AML-193 (cell line): ENCODE results near the gene SLC37A1.
A peak's percentile ranks its signal among the peaks of the same experiment; 100 is the strongest.
"Not testable (repeated sequence)": the region's sequence is repeated elsewhere in the genome, so short reads cannot be mapped to it uniquely, and the experiment has no call there.

ENCODE experiments used
- DNase-seq, 2 experiments: peaks; one replicate each; lab custom pipeline; 2025; lab: John Stamatoyannopoulos, UW

SLC37A1 gene

DNA sequence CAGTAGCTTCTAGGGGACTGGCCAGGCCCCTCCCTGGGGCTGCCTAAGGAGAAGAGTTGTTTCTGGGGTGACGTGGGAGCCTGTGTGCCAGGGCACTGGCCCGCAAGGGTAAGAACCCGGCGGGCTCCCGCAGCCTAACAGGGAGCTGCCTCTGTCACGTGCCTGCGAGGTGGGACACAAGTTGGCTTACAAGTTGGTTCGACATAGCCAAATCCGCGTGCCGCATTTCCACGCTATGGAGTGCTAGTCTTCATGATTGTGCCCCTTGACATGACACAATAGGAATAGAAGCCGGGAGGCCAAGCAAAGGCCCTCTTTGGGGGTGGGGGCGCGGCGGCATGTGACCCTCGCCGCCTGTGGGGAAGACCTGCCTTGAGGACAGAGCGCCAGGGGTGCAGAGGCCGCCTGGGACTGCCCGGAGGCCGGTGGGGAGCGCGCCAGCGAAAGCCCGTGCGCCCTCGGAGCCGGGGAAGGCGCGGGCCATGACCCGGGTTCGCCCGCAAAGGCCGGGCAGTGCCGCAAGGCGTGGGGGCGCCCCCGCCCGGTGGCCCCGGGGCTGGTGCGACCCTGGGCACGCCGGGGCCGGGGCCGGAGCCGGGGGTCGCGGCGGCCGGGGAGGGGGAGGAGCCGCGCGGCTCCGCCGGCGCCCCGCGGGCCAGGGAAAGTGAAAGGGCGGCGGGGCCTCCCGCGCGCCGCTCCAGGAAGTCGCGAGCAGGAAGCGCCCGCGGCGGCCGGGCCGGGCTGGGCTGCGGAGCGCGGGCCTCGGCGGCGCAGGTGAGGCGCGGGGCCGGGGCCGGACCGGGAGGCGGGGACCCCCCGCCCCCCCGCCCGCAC lies at the start of gene SLC37A1:
TSS of gene SLC37A1 (plus strand) at position 702 of the 834 bp plus-strand sequence. CDS start 4,603 bp downstream, outside the sequence.
- DNase-seq: no peak

DNA sequence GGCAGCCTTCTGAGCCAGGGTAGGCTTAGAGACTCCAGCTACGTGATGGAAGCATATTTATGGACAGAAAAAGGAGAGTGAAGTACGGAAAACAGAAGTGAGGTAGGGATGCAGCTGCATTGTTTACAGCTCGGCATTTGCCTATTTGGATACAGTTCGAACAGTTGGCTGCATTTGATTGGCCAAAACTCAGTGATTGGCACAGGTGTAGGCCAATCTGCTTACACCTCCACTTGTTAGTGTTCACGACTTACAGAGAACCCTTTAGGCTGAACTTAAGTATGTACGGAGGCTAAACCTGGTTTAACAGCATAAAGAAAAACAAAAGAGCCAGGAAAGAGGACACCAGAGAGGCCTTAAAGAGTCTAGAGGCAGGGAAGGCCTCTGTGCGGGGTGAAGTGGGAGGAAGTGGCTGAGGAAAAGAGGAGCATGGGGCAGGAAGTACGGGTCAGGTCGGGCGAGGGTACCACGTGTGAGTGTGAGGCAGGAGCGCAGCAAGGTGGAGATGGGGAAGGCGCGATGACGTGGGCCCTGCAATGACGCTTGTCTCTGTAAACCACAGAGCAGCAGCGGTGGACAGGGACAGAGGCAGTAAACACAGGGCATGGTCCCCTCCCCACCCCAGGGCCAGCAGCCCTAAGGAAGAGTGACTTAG lies 49.7 kb upstream of the SLC37A1 start:
- DNase-seq: no peak

DNA sequence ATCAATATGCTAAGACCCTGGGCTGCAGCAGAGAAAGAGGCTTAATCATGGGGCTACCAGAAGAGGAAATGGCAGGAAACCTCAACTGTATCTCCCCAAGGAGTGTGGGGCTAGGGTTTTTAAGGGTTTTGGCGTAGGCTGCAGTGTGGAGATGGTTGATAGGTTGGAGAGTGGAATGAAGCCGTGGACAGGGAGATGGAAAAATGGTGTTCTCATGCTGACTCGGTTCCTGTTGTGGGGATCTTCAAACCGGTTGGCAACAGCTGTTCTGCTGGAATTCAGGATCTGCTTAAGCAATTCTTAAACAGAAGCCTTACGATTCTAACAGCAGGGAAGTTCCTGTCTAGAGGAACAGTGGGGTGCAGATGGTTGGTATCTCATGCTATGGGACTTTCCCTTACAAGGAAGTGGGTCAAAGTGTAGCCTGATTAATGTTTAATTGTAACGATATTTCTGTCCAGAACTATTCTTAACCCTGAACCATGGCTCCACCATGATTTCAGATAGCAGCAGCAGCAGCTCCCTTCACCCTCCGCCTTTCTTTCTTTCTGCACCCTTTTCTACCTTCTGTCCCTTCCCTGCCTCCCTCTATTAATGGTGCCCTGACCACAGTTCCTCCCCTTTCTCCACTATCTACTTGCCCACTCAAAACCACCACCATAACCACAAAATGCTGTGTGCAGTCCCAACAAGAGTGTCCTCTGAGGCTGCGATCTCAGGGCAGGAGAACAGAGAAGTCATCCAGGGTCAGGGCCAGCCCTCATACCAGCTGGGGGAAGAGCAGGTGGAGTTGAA lies 48.4 kb upstream of the SLC37A1 start:
- DNase-seq: peak; percentile 52 to 57

DNA sequence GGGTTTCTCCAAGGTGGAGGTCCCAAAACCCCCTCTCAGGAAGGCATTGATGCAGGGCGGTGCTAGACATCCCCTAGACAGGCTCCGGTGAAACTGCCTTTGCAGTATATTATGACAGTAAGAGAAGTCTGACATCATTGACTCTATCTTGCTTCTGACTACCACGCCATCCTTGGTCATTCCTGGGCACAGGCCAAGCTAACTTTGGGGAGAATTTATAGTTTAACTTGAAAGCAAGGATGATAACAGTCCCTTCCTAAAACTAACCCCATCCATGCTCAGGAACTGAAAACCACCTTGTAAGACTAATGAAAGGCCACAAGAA lies 47.9 kb upstream of the SLC37A1 start:
- DNase-seq: no peak

DNA sequence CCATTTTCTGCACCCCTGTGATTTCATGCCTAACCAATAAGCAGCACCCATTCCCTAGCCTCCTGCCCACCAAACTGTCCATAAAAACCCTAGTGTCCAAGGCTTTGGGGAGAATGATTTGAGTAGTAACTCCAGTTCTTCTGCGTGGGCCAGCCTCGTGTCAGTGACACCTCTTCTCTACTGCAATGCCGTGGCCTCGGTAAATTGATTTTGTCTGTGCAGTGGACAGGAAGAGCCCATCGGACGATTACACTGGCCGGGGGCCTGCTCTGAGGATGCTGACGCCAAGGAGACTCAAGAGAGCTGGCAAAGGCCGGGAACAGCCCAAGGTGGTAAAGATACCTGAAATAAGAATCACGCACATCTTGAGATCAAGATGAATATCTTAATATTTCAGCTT lies 47.0 kb upstream of the SLC37A1 start:
- DNase-seq: no peak

DNA sequence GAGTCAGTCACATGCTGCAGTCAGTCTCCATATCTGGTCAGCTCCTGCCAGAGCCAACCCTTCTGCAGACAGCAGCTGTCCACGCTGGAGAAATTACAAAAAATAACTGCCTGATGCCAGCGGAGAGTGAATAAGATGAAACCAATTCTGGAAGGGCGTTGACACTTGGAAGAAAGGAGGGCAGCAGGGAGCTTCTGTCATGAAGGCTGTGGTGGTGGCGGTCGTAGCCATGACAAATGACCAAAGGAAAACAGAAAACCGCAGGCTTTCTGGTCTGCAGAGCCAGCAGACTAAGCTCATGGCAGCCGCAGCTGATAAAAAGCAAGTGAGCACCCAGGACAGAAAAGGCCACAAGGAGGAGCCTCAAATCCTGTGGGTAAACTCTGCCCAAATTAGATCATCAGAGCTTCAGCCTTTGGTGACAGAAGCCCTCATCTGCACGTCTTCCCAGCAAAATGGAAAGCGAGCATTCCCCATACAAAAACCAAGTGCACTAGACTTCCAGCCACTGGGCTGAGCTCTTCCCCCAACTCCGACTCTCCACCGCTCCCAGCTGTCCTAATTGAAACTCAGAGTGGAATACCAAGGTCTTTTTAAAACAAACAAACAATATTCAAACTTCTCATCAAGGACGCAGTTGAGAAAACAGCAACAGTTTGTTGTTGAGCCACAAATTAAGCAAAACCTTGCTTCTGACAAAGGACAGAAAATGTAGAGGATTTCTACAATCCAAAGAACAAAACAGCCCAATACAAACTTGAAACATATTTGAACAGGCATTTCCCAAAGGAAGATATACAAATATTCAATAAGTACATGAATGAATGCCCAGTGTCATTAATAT lies 46.3 kb upstream of the SLC37A1 start:
- DNase-seq: peak; percentile 66 to 79

DNA sequence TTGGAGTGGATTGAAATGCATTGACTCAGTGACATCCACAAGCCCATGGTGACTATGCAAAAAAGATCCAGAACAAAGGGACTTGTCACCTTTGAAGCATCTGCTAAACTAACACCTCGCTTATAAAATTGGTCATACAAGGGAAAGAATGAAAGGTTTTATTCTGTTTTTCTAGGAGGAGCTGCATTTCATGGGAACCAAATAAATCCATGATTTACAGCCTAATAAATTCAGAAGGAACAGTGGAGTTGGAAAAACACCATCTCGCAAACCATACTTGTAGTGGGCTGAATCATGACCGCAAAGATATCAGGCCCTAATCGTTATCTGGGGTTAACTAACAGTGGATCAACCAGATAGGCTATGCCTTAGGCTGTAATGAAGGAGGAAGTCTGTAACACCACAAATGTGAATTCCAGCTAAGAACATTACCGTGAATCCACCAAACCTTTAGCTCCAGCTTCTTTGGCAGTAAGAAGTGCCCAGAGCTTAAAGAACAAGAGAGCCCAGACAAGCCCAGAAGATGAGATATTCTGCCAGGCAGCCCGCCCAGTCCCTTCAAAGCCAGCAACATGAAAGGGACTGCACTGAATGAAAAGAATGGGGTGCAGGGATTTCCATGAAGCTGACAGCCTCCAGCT lies 45.0 kb upstream of the SLC37A1 start:
- no peak for DNase-seq

DNA sequence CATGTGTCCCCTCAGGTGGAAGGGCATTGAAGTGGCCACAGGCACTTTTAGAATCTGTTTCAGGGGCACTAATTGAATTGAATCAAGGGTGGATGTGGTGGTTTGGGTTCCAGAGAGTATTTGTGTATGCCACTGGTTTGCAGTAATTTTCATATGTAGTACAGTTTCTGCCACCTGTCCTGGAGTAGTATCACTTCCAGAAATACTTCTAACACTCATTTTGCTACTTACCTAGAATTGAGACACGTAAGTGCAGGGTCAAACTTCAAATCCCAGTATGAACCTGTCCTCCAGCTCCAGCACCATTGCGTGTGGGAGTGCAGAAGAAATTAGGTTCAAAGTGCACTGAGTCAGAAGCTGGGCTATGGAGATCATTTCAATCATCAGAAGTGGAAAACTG lies 44.4 kb upstream of the SLC37A1 start:
- no peak for DNase-seq

DNA sequence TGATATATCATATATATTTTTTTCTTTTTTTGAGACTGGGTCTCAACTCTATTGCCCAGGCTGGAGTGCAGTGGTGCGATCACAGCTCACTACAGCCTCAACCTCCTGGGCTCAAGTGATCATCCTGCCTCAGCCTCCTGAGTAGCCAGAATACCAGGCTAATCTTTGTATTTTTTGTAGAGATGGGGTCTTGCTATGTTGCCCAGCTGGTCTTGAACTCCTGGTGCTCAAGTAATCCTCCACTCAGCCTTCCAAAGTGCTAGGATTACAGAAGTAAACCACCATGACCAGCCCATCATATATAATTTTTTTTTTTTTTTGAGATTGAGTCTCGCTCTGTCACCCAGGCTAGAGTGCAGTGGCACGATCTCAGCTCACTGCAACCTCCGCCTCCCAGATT lies 43.9 kb upstream of the SLC37A1 start:
- DNase-seq: not testable (repeated sequence)

DNA sequence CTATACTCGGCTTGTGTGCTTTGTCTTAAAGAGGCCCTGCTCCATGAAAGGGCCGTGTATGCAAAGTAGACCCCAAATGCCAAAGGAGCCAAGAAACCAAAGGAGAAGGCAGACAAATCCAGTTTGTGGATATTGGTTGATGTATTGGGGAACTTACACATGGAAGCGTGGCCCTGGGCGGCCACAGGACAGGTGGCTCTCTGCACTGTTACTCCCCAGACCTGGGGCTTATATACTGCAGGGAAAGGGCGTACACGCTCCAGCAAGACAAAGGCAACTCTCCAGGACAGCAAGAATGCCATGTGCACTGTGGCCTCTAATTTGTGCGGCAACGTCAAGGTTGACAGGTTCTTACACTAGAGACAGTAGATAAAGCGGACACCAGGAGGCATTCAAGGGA lies 42.4 kb upstream of the SLC37A1 start:
- DNase-seq: no peak

DNA sequence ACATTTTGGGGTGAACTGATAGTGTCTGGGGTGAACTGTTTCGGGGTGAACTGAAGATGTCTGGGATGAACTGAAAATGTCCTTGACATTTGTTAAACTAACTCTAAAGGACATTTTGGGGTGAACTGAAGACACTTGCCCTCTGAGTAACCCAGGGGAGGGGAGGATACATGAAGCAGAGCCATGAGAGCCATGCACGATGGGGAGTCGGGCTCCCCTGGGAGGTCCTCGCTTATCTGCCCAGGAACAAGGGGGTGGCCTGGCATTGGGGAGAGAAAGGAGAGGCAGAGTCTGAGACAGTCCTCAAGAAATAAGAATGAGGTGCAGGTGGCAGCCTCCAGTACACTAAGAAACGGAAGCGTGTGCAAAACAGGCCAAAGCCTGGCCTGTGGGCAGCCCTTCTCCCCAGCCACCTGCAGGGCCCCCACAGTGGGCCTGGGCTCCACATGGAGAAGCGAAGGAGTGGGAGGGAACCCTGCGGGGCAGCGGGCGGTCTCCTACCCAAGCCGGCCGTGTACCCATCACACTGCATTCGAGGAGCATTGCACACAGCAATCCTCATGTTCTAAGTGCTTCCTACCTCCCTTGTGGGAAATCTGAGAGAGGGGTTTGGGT lies 41.8 kb upstream of the SLC37A1 start:
- no peak for DNase-seq

DNA sequence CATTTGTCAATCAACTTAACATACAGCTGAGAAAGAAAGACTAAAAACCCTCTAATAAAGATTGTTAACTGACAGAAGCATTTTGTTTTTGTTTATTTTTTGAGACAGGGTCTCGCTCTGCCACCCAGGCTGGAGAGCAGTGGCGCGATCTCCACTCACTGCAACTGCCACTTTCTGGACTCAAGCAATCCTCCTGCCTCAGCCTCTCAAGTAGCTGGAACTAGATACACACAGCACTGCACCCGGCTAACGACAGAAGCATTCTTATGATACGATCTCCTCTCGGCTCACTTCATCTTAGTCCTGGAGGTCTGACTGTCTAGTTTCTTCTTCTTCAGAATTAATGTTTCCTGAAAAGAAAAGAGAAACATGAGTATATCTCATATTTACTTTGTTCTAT lies 41.1 kb upstream of the SLC37A1 start:
- DNase-seq: no peak

DNA sequence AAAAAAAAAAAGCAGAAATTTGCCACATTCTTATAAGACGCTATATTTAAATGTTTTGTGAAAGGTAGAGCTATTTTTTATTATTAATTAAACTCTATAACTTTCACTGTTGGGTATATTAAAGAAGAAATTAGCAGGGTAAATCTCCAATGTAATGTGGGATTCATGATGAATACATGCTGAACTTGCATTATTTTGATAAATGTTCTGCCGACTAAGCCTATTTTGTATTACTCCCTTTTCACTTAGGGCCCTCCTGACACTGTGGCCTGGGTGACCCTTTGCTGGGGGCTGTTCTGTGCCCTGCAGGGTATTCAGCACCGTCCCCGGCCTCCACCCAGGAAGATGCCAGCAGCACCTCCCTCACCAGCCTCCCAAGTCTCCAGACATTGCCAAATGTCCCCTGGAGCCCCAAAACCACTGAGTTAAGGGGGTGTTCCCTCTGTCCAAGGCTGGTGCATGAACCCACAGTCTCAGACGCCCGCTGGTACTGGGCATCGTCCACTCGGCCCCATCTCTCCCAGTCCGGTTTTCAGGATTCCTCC lies 40.1 kb upstream of the SLC37A1 start:
- no peak for DNase-seq

DNA sequence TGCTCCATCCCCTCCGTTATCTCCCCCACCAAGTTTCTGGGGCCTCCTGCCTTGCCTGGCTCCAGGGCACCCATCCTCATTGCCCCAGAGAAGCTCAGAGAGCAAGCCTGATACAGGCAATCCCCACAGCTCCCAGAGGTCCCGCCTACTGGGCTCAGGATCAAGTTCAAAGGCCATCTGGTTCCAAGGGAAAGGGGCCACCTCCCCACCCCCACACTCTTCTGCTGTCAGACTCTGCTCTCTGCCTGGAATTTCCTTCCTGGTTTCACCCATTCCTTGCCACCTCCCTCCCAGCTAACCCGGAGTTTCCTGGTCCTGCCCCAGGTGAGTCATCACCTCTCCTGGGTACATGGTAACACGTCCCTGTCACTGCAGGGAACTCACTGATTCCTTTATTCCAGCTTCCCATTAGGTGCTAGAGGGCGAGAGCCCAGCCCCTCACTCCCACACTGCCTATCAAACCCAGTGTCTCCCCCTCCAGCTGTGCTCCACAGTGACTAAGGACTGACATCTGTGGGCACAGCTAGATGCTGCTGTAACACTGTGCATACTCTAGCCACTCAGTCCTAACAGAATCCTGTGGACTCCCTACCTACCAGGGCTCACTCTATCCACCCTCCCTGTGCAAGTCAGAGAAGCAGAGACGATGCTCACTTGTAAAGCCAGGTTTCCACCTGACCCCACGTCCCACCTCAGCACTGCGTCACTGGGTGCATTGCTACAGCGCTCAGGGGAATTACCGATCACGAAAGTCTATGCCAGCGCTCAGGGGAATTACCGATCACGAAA lies 39.4 kb upstream of the SLC37A1 start:
- DNase-seq: no peak

DNA sequence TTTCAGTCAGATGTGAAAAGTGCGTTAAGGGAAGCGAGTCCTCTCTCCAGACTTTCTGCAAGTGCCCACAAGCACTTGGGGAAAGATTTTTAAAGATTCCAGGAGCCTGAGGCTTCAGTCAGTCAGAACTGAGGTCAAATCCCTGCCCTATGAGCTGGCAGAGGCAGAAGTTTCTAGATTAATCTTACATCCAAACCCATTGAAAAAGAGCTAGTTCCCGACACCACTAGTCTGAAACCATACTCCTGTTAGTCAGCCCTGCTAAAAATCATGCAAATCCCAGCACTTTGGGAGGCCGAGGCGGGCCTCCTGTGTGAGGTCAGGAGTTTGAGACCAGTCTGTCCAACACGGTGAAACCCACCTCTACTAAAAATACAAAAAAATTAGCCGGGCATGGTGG lies 38.6 kb upstream of the SLC37A1 start:
- no peak for DNase-seq

DNA sequence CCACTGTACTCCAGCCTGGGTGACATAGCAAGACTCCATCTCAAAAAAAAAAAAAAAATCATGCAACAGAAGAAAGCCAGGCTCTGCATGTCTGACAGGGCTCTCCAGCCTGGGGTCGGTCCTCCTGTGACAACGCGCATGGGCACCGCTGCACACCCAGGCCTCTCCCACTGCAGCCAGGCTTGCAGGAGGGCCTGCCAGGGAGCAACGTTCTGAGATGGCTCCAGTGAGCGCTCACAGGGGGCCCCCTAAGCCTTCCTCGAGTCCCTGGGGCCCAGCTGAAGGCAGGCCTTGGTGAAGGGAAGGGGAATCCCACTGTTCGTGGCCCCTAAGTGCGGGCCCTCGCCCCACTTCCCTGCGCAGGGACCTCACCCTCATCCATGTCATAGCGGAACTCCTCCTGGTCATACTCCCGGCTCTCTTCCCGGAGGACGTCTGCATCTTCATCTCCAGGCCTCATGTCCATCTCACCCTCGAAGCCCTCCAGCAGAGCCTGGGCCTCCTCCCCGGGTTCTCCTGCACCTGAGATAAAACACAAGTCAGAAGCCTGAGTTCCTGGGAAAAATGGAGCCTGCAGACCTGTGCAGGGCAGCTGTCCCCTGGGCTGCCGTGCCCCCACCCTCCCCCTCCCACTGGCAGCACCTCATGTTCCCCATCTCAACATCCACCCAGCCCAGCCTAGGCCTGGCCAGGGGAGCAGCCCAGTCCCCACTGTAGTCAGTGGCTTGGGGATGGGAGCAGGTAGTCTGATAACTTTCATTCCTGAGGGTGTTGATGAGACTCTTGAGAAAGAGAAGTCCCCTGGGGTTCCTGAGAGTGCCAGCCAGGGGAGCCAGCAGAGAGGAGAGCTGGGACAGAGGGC lies 37.9 kb upstream of the SLC37A1 start:
- DNase-seq: no peak

DNA sequence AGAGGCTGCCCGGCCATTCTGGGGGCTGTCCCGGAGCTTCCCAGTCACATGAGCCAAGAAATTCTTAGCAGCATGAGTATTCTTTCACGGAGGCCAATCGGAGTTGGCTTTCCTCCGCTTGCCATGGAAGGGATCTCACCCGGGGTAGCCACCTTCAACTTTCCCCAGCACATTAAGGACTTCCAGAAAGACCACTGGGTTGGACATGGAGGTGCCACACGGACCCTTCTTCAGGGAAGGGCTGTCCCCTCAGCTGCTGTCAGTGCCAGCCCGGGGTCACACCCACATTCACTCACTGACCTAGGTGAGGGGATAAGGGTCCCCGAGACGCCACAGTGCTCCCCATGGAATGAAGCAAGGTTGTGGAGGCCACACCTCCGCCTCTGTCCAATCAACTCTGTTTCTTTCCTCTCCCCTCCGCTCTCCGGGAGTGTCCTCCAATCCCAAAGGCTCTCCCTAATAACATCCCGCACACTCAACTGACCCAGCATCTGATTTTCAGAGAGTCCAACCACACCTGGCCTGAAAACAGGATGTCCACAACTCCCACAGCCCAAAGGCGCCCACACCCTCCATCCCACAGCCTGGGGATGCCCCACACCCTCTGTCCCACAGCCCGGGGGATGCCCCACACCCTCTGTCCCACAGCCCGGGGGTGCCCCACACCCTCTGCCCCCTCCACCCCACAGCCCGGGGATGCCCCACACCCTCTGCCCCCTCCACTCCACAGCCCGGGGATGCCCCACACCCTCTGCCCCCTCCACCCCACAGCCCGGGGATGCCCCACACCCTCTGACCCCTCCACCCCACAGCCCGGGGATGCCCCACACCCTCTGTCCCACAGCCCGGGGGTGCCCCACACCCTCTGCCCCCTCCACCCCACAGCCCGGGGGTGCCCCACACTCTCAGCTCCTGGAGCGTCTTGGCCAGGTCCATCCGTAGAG lies 37.0 kb upstream of the SLC37A1 start:
- DNase-seq: no peak

DNA sequence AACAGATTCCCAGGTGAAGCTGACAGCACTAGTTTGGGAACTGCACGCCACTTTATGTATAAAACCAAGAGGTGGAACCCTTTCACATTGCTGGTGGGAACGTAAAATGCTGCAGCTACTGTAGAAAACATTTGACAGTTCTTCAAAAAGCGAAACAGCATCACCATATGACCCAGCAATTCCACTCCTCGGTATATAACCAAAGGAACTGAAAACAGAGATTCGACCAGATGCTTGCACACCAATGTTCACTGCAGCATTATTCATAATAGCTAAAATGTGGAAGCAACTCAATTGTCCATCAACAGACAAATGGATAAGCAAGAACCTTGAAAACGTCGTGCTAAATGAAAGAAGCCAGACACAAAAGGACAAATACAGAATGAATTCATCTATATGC lies 35.1 kb upstream of the SLC37A1 start:
- DNase-seq: no peak
